CD4-positive, alpha-beta T cell treated with Interleukin-2 at 100 ng/mL for 4 hours (primary cell): ENCODE results near the gene MAST4.

ENCODE experiments used
- DNase-seq: peaks from one replicate; pipeline ENCODE4 v3.0.0-alpha.2; 2020; ENCODE audit warnings: low spot score

The MAST4 gene

GRCh38 chr5:66595756-66596635, at the start of gene MAST4:
Gene MAST4, plus strand, starts transcription at chr5:66596393. Its CDS starts 263 bp downstream, at chr5:66596656.
- DNase-seq = peak; percentile 13

GRCh38 chr5:66546541-66546940, 49.7 kb upstream of the MAST4 start:
- DNase-seq = no peak

- no peak for DNase-seq
These were observed 44.9 kb upstream of the MAST4 start for GRCh38 chr5:66551338-66551737.

- DNase-seq = no peak
These were observed 44.2 kb upstream of the MAST4 start for GRCh38 chr5:66551945-66552344.

GRCh38 chr5:66553368-66553912, 42.8 kb upstream of the MAST4 start:
- DNase-seq = no peak

- no peak for DNase-seq
These were observed 42.1 kb upstream of the MAST4 start for GRCh38 chr5:66553916-66554575.

GRCh38 chr5:66554884-66555283, 41.3 kb upstream of the MAST4 start:
- DNase-seq = no peak

- DNase-seq = no peak
These were observed 37.6 kb upstream of the MAST4 start for GRCh38 chr5:66558560-66558959.

GRCh38 chr5:66560371-66560770, 35.8 kb upstream of the MAST4 start:
- DNase-seq = no peak

- no peak for DNase-seq
These were observed 34.8 kb upstream of the MAST4 start for GRCh38 chr5:66561256-66561990.

- no peak for DNase-seq
These were observed 30.3 kb upstream of the MAST4 start for GRCh38 chr5:66565878-66566277.

- DNase-seq = no peak
These were observed 28.7 kb upstream of the MAST4 start for GRCh38 chr5:66567474-66567873.

GRCh38 chr5:66570201-66570600, 26.0 kb upstream of the MAST4 start:
- DNase-seq = no peak

- no peak for DNase-seq
These were observed 22.5 kb upstream of the MAST4 start for GRCh38 chr5:66573733-66574132.

GRCh38 chr5:66582499-66583165, 13.6 kb upstream of the MAST4 start:
- no peak for DNase-seq

GRCh38 chr5:66585291-66585690, 10.9 kb upstream of the MAST4 start:
- no peak for DNase-seq

GRCh38 chr5:66587771-66588170, 8.4 kb upstream of the MAST4 start:
- DNase-seq = no peak

- DNase-seq = no peak
These were observed 516 bp downstream of the MAST4 start for GRCh38 chr5:66596636-66597182.

- no peak for DNase-seq
These were observed 1.1 kb downstream of the MAST4 start for GRCh38 chr5:66597183-66597757.

- DNase-seq = no peak
These were observed 6.4 kb downstream of the MAST4 start for GRCh38 chr5:66602621-66603020.

GRCh38 chr5:66603164-66603563, 7.0 kb downstream of the MAST4 start:
- no peak for DNase-seq
